ENCODE data around the gene DLX4.

DLX4 gene, protein sequence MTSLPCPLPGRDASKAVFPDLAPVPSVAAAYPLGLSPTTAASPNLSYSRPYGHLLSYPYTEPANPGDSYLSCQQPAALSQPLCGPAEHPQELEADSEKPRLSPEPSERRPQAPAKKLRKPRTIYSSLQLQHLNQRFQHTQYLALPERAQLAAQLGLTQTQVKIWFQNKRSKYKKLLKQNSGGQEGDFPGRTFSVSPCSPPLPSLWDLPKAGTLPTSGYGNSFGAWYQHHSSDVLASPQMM

DNA sequence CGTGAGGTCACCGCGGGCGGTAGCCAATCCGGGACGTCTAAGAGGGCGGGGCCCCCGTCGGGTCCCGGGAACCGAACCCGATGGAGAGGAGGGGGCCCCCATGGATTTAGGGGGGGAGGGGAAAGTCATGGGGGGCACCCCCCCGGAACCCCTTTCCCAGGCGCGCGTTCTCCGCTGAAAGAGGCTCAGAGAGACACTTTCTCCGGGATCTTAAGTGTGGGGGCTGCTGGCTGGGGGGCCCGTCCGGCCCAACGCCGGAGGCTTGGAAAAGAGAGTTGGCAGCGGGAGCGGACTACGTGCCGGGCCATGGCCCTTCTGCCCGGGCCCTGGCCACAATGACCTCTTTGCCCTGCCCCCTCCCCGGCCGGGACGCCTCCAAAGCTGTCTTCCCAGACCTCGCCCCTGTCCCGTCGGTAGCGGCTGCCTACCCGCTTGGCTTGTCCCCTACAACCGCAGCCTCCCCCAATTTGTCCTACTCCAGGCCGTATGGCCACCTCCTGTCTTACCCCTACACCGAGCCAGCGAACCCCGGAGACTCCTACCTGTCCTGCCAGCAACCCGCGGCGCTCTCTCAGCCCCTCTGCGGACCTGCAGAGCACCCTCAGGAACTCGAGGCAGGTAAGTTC lies at the start of gene DLX4:
TSS of gene DLX4 (plus strand) at position 57 of the 626 bp plus-strand sequence. CDS start at position 336, 279 bp downstream.
- DNase-seq = peak; percentile 71

DNA sequence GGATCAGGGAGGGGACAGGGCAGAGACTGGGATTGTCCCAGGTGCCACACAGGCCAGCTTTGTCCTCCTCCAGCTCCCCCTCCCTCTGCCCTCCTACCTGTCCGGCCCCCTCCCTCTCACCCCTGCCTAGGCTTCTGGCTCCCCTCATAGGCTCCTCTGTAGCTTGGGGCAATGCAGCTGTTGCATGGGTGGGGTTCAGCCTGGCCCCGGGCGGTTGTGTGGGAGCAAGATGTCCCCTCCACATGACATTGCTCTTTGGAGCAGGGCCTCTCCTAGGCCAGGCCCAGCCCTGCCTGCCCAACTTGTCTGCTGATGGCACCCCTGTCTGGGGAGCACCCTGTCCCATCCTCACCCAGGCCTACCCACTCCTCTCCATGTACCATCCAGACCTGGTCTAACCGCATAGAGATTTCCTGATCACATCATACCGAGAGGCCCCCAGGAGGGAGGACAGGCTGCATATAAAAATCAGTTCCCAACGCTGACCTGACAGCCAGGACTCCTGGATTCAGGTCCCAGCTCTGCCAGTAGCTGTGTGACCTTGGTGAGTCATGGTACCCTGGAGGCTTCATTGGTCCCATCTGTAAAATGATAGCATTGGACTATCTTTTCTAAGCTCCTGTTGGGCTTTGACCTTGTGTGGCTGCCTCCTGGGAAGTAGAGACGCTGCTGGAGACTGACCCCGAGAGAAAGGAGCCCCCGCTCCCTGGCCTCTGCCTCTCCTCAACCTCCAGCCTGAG lies 48.8 kb upstream of the DLX4 start:
- no peak for DNase-seq

DNA sequence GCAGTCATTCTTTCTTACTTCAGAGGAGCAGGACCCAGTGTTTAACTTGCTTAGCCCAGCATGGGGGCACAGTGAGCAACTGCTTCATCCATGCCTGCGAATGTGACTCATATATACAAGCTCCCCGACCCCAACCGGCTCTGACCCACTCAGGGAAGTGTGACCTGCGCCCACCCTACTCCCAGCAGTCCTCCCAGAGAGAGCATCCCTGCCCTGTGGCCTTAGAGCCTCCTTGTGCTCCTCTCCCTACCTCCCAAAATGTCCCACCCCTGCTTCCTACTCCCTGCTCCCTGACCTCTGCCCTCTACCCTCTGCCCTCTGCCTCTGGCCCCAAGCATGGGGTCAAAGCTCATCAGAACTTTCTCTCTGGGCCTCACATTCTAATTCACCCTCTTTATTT lies 46.9 kb upstream of the DLX4 start:
- DNase-seq = no peak

DNA sequence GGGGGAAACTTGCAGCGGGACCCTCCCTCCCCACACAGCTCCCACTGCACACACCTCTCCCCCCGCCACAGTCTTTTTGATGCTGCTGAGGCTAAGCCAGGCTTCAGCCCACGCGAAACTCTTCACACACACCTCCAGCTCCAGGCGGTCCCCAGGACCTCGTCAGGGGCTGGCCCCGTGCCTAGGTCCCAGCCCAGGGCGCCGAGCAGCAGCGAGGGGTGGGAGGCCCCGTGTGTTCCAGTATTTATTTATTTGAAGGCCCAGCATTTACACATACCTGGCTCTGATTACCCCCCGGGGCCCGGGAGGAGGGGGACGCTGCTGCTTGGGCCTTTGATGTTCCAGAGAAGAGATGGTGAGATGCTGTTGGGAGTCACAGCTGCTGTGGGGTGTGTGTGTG lies 44.9 kb upstream of the DLX4 start:
- no peak for DNase-seq

DNA sequence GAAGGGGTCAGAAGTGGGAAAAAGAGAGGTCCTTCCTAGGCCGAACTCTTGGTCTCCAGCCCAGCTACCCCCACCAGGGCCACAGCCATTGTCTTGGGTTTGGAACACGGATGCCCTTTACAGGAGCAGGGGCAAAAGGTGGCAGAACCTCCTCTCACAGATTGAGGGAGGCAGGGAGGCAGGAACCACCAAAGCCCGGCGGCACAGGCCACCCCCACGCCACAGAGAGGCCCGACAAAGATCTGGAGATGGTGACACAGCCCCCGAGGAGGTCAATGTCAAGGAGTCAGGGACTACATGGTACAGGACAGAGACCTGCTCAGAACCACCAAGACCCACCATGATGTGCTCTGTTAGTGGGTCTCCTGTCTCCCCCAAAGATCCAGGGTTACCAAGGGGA lies 44.4 kb upstream of the DLX4 start:
- DNase-seq = no peak

DNA sequence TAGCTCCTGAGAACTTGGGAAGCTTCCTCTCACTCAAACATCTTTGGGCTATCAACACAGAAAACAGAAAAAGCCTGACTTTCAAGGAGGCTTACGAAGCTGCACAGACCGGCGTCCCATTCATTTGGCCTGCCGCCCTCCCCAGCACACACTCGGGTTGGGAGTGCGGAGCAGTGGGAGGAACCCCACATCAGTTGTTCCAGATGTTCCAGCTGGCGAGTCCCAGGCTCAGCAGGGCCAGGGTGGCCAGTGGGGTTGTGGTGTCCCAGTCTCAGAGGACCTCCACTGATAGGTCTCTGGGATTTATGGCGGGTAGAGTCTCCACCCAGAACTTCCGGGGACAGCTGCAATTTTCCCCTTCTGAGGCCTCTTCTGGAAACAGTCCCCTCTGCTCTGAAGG lies 43.1 kb upstream of the DLX4 start:
- DNase-seq = no peak

DNA sequence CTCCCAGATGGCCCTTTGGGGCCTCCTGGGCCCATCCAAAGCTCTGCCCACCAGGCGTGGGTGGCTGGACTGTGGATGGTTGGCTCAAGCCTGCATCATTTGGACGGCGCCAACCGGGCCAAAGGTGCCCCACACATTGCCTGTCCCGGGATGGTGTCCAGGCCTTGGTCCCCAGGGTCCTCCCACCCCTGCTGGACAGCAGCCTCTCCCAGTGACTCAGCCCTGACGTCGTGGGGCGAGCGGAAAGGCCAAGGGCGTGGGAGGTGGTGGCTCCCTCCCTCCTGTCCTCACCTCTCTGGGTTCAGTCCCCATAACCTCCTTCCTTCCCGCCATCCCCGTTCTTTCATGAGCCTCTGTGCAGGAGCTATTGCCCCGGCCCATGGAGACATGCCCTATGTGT lies 42.1 kb upstream of the DLX4 start:
- DNase-seq = no peak

DNA sequence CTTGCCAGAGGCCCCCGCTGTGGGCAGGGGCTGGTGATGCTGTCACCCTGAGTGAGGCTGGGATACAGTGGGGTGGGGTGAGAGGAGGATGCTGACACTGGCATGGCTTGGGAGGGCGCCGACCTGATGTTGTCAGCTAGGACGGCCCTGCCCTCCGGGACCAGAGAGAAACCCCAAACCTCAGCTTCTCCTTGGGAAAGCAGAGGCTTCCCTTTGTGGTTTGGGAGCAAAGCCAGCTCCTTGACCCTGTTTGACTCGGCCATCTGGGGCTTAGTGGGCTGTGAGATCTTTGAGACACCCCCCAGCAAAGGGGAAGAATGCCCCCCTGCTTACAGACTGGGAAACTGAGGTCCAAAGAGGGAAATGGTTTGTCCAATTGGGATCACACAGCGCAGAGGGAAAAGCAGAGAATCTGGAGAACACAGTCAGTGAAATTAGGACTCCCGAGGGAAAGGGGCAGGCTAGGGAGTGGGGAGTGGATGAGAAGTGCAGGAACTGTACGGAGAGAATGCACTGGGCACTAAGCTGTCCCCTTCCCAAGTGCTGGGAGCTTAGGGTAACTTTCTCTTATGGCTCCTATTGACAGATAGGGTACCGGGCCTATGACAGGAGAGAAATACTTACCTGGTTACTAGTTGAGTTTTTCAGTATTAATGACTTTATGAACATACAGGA lies 40.7 kb upstream of the DLX4 start:
- no peak for DNase-seq

DNA sequence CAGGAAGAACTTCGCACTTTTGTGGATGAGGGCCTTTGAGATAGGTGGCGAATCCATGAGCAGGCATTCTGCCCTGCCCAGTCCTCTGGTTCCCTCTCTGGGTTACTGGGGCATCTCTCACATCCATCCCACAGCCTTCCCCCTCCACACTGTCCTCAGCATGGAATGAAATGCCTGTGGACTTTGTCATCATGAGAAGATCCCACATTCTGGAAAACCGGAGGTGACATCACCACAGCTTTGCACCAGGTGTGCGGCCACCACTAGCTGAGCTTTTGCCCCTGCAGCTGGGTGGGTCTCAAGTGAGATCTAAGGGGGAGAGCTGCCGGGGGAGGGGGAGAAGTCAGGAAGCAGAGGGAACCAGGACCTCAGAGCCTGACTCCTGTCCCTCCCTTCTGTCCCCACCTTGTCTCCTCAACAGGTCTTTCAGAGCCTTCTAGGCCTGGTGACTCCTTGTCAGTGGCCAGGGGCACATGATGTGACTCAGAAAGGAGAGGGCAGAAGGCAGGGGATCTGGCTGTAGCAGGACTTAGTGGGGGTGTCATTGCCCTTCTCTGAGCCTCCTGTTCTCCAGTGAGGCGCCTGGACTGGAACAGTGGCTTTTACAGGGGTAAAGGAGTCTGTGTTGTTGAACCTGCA lies 40.0 kb upstream of the DLX4 start:
- DNase-seq = no peak

DNA sequence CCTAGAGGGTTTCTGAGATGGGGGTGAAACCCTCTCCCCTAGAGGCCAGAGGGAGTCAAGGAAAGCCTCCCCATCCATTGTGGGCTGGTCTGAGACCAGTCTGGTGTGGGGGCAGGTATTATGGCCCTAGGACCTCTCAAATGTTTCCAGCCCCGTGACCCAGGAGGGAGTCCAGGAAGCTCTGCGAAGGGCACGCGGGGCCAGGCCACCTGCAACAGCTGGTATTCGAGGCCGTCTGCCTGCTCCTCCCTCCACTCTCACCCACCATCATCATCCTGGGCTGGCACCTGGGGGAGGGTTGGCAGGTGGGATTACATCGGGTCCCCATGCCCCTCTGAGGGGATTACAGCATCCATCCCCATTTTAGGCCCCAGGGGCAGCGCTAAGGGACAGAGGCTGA lies 38.1 kb upstream of the DLX4 start:
- no peak for DNase-seq

DNA sequence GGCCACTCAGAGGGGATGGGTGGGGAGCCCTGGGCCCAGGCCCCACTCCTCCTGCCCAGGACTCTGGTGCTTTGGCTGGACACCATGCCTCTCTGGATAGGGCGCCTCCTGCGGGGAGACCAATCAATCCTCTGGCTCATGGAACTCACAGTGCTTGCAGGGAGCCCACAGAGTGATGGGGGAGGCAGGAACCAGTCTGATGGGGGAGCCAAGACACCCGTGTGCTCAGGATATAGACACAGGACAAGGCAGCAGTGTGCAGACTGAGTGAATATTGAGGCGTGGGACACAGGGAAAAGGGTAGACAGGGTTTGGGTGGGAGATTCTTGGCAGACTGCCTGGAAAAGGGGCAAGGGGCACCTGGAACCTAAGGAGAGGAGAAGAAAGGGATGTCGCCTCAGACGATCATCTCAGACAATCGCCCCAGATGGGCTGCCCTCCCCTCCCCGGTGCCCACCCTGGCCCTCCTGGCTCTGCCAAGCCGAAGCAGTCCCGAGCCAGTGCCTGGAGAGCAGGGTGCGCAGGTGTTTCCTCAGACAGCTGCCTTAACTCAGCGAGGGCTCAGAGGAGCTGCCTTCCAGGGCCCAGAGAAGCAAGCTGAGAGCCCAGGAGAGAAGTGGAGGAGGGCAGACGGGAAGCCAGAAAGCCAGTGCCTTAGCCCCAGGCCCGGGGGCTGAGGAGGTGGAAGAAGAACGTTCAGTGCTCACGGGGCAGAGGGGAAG lies 37.4 kb upstream of the DLX4 start:
- DNase-seq = no peak

DNA sequence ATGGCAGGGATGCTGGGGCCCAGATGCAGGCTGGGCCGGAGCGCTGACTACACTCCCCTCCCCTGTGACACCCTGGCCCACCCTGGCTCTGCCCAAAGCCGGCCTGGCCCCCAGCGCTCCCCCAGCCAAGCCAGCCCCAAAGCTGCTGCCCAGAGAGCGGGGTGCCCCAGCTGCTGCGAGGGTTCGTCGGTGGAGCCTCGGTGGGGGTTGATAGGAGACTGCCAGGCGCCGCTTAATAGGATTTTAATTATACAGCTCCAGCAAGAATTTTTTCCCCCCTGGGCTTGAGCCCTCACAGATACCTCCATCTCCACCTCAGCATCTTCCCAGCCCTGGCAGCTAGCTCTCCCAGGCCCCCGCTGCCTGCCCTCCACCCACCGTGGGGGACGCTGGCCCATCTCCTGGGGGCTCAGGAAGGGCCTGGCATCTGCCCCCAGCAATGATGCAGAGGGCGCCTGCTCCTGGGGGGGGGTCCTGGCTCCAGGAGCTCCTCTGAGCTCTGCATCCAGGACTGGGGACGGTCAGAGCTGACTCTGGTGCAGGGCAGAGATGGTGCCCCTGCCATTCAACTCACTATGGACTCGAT lies 36.8 kb upstream of the DLX4 start:
- no peak for DNase-seq

DNA sequence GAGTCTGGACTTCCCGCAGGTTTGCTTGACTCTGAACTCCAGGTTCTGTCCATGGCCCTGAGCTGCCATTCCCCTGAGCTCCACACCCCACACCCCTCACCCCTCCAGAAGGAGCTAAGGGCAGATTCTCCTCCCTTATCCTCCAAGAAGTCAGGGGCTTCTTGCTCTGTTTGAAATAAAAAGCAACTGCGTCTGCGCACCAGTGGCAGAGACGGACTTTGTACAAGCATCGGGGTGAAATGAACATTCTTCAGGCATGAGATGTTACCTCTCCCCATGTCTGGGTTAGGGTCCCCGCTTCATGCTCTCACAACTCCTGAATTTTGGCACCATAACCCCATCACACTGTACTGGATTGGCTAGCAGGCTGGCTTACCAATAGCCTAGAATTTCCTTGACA lies 36.1 kb upstream of the DLX4 start:
- DNase-seq = no peak

DNA sequence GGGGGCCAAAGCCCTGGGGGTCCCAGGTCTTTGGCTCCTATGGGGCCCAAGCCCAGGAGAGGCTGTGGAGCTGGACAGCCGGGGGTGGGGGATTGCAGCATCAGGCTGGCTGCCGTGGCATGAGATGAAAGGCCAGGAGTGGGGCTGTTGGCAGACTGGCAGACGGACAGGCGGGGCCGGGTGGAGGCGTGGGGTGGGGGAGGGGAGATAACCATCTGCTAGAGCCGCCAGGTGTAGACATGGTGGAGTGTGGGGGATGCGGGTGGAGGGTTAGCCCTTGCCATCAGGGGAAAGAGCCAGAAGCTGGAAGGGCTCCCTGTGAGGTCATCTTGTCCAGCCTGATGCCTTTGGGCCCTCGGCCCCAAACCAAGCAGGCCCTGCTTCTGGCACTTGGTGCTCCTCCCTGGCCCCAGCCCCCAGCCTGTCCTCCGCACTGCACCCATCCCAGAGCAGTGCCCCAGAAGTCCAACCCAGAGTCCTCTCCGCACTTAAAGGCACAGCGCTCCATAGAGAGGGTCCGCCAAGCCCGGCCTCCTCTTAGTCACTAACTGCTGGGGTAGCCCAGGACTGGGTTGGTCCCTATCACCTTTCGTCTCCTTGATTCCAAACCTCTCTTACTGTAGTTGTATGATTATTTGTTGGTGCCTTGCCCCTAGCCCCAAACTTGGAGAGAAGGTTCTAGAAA lies 33.3 kb upstream of the DLX4 start:
- DNase-seq = no peak

DNA sequence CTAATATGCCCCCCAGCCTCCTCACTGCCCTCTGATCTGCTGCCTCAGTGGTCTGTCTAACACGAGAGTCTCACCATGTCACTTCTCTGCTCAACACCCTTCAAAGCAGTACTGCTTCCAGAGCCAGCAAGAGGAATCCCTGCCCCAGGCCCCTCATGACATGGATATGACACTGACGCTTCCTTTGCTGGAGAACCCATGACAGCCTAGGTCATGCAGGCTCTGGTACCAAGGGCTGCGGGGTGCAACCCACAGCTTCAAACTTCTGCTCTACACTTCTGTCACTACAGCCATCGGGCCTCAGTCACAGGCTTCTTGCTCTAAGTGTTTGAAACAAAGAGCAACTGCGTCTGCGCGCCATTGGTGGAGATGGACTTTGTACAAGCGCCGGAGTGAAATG lies 32.6 kb upstream of the DLX4 start:
- no peak for DNase-seq

DNA sequence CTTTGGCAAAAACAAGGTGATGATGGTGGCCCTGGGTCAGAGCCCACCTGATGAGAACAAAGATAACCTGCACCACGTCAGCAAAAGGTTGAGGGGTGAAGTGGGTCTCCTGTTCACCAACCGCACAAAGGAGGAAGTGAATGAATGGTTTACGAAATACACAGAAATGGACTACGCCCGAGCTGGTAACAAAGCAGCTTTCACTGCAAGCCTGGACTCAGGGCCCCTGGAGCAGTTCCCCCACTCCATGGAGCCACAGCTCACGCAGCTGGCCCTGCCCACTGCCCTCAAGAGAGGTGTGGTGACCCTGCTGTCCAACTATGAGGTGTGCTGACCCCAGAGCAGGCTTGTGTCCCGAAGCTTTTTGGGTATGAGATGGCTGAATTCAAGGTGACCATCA lies 29.7 kb upstream of the DLX4 start:
- DNase-seq = no peak

DNA sequence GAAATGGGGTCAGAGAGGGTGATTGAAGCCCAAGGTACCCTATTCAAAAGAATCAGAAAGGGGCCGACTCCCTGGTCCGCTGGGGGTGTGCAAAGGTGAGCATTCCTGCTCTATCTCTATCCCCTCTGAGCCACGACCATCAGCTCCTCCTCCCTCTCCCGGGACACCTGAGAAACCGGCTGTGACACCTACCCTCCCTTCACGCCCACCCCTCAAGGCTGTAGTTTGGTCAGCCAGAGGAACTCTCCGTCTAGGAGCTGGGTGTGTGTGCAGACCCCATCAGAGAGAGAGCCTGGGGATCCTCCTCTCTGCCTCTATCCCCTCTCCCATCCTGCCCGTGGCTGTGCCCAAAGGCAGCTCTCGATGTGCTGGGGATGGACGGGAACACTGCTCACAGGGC lies 27.6 kb upstream of the DLX4 start:
- no peak for DNase-seq

DNA sequence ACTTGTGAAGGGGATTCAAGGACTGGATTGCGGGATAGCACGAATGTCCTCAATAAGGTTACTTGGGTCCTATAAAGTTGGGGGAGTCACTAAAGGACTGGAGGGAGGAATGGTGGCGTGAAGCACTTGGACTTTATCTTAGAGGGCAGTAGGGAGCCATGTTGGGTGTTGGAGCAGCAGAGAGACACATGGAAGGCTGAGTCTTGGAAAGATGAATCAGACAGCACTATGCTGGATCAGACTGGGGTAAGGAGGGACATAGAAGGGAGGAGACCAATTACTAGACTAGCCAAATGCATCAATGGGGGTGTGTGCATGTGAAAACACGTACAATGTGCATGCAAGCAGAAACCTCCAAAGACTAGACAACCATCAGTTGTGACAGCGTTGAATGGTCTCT lies 26.0 kb upstream of the DLX4 start:
- no peak for DNase-seq

DNA sequence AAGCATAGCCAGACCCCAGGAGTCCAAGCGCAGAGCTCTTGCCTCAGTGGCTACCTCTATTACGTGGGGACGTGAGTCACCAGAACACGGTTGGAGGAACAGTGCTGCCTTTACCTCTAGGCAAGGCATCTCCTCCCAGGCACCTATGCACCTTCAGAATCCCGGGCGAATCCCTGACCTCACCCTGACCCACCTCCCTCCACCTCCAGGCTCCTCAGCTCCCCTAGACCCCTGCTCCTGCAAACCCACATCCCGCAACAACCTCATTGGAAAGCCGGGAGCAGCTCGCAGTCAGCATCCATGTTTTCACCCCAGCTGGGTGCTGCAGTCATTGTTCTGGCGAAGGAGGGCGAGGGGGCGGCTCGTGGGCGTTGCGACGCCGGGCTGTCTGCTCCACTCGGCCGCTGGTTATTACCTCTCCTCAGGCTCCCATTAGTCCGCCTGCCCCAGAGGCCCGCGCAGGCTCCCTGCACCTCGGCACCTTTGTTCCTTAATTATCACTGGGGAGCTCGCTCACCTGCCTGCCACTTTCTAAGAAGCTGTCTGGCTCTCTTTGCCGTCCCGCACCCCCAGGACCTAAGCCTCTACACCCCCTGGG lies 24.6 kb upstream of the DLX4 start:
- DNase-seq = no peak

DNA sequence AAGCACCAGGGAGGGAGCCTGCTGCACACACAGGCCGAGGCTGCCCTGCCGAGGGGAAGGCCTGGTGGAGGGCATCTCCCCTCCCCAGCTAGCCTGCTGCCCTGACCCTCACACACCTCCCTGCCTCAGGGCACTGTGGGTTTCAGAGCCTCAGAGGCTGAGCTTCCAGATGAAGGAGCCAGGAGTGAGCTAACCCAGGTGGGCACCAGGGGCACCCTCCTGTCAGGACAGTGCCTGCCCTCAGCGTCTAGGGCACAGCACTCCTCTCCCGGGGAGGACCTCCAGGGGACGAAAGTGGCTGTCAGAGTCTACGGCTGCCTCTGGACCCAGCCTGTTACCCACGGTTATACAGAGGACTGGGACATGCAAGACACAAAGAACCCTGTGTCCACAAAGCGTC lies 22.8 kb upstream of the DLX4 start:
- no peak for DNase-seq

DNA sequence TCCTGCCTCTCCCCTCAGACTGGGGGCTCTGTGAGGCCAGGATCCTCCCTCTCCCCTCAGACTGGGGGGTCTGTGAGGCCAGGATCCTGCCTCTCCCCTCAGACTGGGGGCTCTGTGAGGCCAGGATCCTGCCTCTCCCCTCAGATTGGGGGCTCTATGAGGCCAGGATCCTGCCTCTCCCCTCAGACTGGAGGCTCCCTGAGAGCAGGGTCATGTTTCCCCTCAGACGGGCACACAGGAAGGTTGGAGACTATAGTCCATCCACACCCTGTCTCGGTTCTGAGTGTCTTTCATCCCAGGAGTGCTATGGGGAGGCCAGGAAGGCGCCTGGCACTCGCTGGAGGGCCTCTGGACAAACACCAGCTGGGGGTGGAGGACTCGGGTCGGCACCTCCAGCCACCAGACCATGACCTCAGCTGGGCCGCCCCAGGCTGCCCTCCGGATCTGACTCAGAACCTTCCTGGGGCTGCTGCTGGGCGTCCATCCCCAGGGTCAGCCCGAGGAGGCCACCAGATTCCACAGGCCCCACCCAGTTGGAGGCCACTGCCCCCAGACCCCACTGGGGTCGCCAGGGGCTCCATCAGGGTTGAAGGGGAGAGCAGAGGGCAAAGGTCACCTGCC lies 21.9 kb upstream of the DLX4 start:
- DNase-seq = no peak
